ENCODE data around the gene KMT2A.
A peak's percentile ranks its signal among the peaks of the same experiment; 100 is the strongest.
"Not testable (repeated sequence)": the region's sequence is repeated elsewhere in the genome, so short reads cannot be mapped to it uniquely, and the experiment has no call there.

The KMT2A gene

DNA sequence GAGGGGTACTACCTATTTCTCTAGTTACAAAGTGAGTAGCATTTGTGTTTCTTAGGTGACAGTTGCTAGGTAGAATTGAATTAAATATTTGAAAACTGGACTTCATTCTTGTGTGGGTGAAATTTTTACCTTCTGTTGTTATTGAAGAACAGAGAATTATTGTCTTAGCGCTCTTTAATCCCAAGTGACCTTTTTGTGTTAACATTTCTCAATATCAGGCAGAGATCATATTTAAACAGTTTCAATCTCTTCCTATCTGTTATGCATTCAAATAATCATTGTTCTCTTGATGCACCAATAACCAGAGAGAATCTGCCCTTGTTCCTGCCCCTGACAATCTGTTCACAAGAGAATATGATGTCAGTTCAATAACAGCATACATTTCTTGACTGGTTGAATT is 14.2 kb downstream of the KMT2A start:
- no peak overlapping the region for H3K27ac ChIP-seq
- TF ChIP-seq, protein P1, sequence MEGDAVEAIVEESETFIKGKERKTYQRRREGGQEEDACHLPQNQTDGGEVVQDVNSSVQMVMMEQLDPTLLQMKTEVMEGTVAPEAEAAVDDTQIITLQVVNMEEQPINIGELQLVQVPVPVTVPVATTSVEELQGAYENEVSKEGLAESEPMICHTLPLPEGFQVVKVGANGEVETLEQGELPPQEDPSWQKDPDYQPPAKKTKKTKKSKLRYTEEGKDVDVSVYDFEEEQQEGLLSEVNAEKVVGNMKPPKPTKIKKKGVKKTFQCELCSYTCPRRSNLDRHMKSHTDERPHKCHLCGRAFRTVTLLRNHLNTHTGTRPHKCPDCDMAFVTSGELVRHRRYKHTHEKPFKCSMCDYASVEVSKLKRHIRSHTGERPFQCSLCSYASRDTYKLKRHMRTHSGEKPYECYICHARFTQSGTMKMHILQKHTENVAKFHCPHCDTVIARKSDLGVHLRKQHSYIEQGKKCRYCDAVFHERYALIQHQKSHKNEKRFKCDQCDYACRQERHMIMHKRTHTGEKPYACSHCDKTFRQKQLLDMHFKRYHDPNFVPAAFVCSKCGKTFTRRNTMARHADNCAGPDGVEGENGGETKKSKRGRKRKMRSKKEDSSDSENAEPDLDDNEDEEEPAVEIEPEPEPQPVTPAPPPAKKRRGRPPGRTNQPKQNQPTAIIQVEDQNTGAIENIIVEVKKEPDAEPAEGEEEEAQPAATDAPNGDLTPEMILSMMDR (IDR thresholded peaks at IDR 0.05; ENCODE audit: low read depth, low read length) = no peak
- peaks cover 47% of the 10 kb centered on the region for H3K36me3 ChIP-seq

DNA sequence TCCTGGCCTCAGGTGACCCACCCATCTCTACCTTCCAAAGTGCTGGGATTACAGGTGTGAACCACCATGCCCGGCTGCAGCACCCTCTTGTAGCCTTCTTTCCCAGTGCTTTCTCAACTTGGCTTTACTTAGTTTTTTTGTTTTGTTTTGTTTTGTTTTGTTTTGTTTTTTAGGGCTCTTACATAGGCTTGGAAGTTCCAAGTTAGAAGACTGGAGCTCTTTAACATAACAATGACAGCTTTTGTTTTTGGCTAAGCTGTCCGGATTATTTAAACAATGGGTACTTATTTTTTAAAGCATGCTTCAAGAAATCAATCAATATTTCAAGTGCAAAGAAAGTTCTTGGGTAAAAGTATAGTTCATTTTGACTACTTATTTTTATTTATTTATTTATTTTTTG is 25.9 kb downstream of the KMT2A start:
- TF ChIP-seq, protein P1 (IDR thresholded peaks at IDR 0.05; ENCODE audit: low read depth, low read length) = no peak
- Histone ChIP-seq H3K9me3 (ENCODE audit: severe bottlenecking) (no peaks in the 10 kb centered on the region), H3K36me3 (peaks cover 34% of the 10 kb centered on the region)

More for the DNA sequence above, 14.2 kb downstream of the KMT2A start:
- no peak for DNase-seq
- Histone ChIP-seq H3K9me3 (ENCODE audit: severe bottlenecking) (no peaks in the 10 kb centered on the region), H3K4me3 (ENCODE audit: low read depth, low read length) (no peak overlapping the region), H3K27me3 (ENCODE audit: insufficient read depth, low read depth, severe bottlenecking) (no peaks in the 10 kb centered on the region)

DNA sequence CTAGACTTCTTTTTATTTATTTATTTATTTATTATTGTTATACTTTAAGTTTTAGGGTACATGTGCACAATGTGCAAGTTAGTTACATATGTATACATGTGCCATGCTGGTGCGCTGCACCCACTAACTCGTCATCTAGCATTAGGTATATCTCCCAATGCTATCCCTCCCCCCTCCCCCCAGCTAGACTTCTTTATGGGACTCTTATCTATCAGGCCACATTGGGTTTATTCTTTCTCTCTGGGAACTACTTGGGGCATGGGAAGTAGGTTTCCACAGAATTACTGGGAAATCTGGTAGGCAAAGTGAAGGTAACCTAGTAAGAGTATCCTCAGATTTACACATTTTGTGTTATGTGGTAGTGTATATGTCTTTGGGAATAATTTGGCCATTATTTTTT is 32.7 kb downstream of the KMT2A start:
- H3K27ac ChIP-seq; DNase-seq; H3K9me3 ChIP-seq (ENCODE audit: severe bottlenecking); H3K4me3 ChIP-seq (ENCODE audit: low read depth, low read length); H3K27me3 ChIP-seq (ENCODE audit: insufficient read depth, low read depth, severe bottlenecking): not testable (repeated sequence)
- peaks cover 45% of the 10 kb centered on the region for H3K36me3 ChIP-seq

More for the DNA sequence above, 25.9 kb downstream of the KMT2A start:
- Histone ChIP-seq H3K27me3 (ENCODE audit: insufficient read depth, low read depth, severe bottlenecking) (no peaks in the 10 kb centered on the region), H3K4me3 (ENCODE audit: low read depth, low read length) (no peak overlapping the region), H3K27ac (no peak overlapping the region)
- no peak for DNase-seq

DNA sequence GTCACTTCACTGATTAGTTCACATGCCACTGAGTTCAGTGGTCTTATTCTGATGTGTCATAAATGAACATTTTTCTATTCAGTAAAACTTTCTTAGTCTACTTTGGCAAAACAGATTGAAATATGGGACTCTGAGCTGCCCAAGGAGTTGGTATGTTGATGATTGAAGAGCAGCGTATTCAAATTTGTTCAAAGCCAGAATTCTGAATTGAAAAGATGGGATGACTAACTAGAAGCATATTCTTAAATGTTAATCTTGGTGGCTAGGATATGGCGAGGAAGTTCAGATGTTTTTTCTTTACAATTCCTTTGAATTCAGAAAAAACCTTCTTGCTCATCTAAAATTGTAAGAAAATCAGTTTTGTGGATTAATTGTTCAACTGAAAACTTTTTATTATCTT is 34.7 kb downstream of the KMT2A start:
- TF ChIP-seq, protein P1 (IDR thresholded peaks at IDR 0.05; ENCODE audit: low read depth, low read length) = no peak
- H3K9me3 ChIP-seq (ENCODE audit: severe bottlenecking) = no peaks in the 10 kb centered on the region
- no peak overlapping the region for H3K4me3 ChIP-seq (ENCODE audit: low read depth, low read length)
- no peak for DNase-seq
- no peaks in the 10 kb centered on the region for H3K27me3 ChIP-seq (ENCODE audit: insufficient read depth, low read depth, severe bottlenecking)
- peak overlapping the region; percentile 91 for H3K27ac ChIP-seq
- peaks cover 59% of the 10 kb centered on the region for H3K36me3 ChIP-seq

DNA sequence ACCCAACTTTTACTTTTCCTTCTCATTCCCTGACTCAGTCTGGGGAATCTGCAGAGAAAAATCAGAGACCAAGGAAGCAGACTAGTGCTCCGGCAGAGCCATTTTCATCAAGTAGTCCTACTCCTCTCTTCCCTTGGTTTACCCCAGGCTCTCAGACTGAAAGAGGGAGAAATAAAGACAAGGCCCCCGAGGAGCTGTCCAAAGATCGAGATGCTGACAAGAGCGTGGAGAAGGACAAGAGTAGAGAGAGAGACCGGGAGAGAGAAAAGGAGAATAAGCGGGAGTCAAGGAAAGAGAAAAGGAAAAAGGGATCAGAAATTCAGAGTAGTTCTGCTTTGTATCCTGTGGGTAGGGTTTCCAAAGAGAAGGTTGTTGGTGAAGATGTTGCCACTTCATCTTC is 37.2 kb downstream of the KMT2A start:
- Histone ChIP-seq H3K9me3 (ENCODE audit: severe bottlenecking) (no peaks in the 10 kb centered on the region), H3K27me3 (ENCODE audit: insufficient read depth, low read depth, severe bottlenecking) (no peaks in the 10 kb centered on the region), H3K27ac (no peak overlapping the region; the same call in 1 of the 2 replicates), H3K4me3 (ENCODE audit: low read depth, low read length) (no peak overlapping the region), H3K36me3 (peaks cover 82% of the 10 kb centered on the region)
- TF ChIP-seq, protein P1 (IDR thresholded peaks at IDR 0.05; ENCODE audit: low read depth, low read length) = no peak
- no peak for DNase-seq

DNA sequence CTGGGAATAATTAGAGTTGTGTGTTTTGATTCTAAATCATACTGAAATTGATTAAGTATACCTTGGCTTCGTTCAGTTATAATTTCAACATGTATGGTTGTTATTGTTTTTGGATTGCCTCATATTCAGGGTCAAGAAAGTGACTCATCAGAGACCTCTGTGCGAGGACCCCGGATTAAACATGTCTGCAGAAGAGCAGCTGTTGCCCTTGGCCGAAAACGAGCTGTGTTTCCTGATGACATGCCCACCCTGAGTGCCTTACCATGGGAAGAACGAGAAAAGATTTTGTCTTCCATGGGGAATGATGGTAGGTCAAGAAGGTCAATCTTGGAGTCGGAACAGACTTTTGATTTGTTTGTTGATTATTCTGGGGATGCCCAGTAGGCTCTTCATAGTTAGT is 40.4 kb downstream of the KMT2A start:
- TF ChIP-seq, protein P1 (IDR thresholded peaks at IDR 0.05; ENCODE audit: low read depth, low read length) = no peak
- Histone ChIP-seq H3K4me3 (ENCODE audit: low read depth, low read length) (no peak overlapping the region), H3K27me3 (ENCODE audit: insufficient read depth, low read depth, severe bottlenecking) (no peaks in the 10 kb centered on the region), H3K9me3 (ENCODE audit: severe bottlenecking) (no peaks in the 10 kb centered on the region), H3K27ac (peak overlapping the region; percentile 56), H3K36me3 (peaks cover 96% of the 10 kb centered on the region)
- peak; percentile 53 for DNase-seq

DNA sequence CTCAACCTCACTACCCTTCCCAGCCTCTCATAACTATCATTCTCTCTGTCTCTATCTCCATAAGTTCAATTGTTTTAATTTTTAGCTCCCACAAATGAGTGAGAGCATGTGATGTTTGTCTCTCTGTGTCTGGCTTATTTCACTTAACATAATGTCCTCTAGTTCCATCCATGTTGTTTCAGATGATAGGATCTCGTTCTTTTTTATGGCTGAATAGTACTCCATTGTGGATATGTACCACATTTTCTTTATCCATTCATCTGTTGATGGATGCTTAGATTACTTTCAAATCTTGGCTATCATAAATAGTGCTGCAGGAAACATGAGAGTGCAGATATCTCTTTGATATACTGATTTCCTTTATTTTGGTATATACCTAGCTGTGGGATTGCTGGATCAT is 44.9 kb downstream of the KMT2A start:
- peaks cover 95% of the 10 kb centered on the region for H3K36me3 ChIP-seq
- not testable (repeated sequence) for H3K4me3 ChIP-seq (ENCODE audit: low read depth, low read length); H3K27ac ChIP-seq; H3K27me3 ChIP-seq (ENCODE audit: insufficient read depth, low read depth, severe bottlenecking); DNase-seq; H3K9me3 ChIP-seq (ENCODE audit: severe bottlenecking)

Measured in WERI-Rb-1 (cell line).